H9 (cell line): Measurements from ENCODE around the gene GALNT15. TPM values are rescaled to one million over a fixed set of nuclear protein-coding genes. Genes with fewer than 3 reads are reported as not detected.
A peak's percentile ranks its signal among the peaks of the same experiment; 100 is the strongest.

Experiments
- DNase-seq: peaks from one replicate; pipeline ENCODE4 v3.0.0-alpha.2; 2017
- H2AFZ ChIP-seq: one replicate; pipeline ENCODE4 v1.6.1; 2013; ENCODE audit warnings: mild to moderate bottlenecking, low read length, control low read depth, moderate library complexity
- H2AK5ac ChIP-seq: 2 replicates; pipeline ENCODE4 v1.6.1; 2013; ENCODE audit warnings: low read length, control low read depth, mixed read lengths; ENCODE audit not compliant: insufficient read length
- H2BK120ac ChIP-seq: one replicate; pipeline ENCODE4 v1.6.1; 2013; ENCODE audit warnings: low read depth, mild to moderate bottlenecking, low read length, control low read depth, inconsistent platforms; ENCODE audit not compliant: poor library complexity, severe bottlenecking
- H2BK12ac ChIP-seq: 2 replicates; pipeline ENCODE4 v1.6.1; 2013; ENCODE audit warnings: low read length, control low read depth, mixed read lengths, low read depth; ENCODE audit not compliant: insufficient read length
- H2BK15ac ChIP-seq: 2 replicates; pipeline ENCODE4 v1.6.1; 2013; ENCODE audit warnings: low read depth, low read length, control low read depth
- H2BK20ac ChIP-seq: one replicate; pipeline ENCODE4 v1.6.1; 2013; ENCODE audit warnings: low read depth, mild to moderate bottlenecking, low read length, control low read depth, inconsistent platforms; ENCODE audit not compliant: poor library complexity, severe bottlenecking
- H2BK5ac ChIP-seq: 2 replicates; pipeline ENCODE4 v1.6.1; 2013; ENCODE audit warnings: low read length, control low read depth, mixed read lengths; ENCODE audit not compliant: insufficient read length
- H3K14ac ChIP-seq: 2 replicates; pipeline ENCODE4 v1.6.1; 2013; ENCODE audit warnings: low read length, control low read depth; ENCODE audit not compliant: insufficient read depth
- H3K18ac ChIP-seq: 2 replicates; pipeline ENCODE4 v1.6.1; 2013; ENCODE audit warnings: low read depth, mild to moderate bottlenecking, mixed read lengths, low read length, control low read depth; ENCODE audit not compliant: insufficient read length
- H3K23ac ChIP-seq: 2 replicates; pipeline ENCODE4 v1.6.1; 2013; ENCODE audit warnings: low read length, control low read depth, mixed read lengths, low read depth; ENCODE audit not compliant: insufficient read length
- H3K23me2 ChIP-seq: 2 replicates; pipeline ENCODE4 v1.6.1; 2013; ENCODE audit warnings: low read depth, mild to moderate bottlenecking, mixed read lengths, low read length, control low read depth; ENCODE audit not compliant: insufficient read length, poor library complexity, severe bottlenecking
- H3K27ac ChIP-seq: 2 replicates; pipeline ENCODE4 v1.5.1; 2013; ENCODE audit warnings: low read length, control low read depth, mixed read lengths, low read depth; ENCODE audit not compliant: insufficient read length
- H3K27me3 ChIP-seq: 2 replicates; pipeline ENCODE4 v1.6.1; 2013; ENCODE audit warnings: low read length, control low read depth, inconsistent platforms; ENCODE audit not compliant: insufficient read depth
- H3K4ac ChIP-seq: 2 replicates; pipeline ENCODE4 v1.6.1; 2013; ENCODE audit warnings: low read depth, mild to moderate bottlenecking, control low read depth, inconsistent platforms, low read length, moderate library complexity
- H3K4me1 ChIP-seq: 2 replicates; pipeline ENCODE4 v1.6.1; 2013; ENCODE audit warnings: low read length, control low read depth, inconsistent platforms; ENCODE audit not compliant: insufficient read depth
- H3K4me2 ChIP-seq: 2 replicates; pipeline ENCODE4 v1.6.1; 2013; ENCODE audit warnings: low read length, control low read depth, mixed read lengths; ENCODE audit not compliant: insufficient read length, insufficient read depth
- H3K56ac ChIP-seq: 2 replicates; pipeline ENCODE4 v1.6.1; 2013; ENCODE audit warnings: low read depth, mild to moderate bottlenecking, mixed read lengths, low read length, control low read depth; ENCODE audit not compliant: insufficient read length
- H3K79me1 ChIP-seq: 2 replicates; pipeline ENCODE4 v1.6.1; 2013; ENCODE audit warnings: low read depth, mild to moderate bottlenecking, moderate library complexity, low read length, control low read depth, inconsistent platforms; ENCODE audit not compliant: insufficient read depth, poor library complexity, severe bottlenecking
- H3K79me2 ChIP-seq: 2 replicates; pipeline ENCODE4 v1.6.1; 2013; ENCODE audit warnings: low read length, control low read depth, inconsistent platforms; ENCODE audit not compliant: insufficient read depth
- H3K9ac ChIP-seq: 2 replicates; pipeline ENCODE4 v1.6.1; 2013; ENCODE audit warnings: low read length, control low read depth, mixed read lengths; ENCODE audit not compliant: insufficient read length; ENCODE audit errors: extremely low read depth
- H3K9me3 ChIP-seq: one replicate; pipeline ENCODE4 v1.6.1; 2013; ENCODE audit warnings: low read depth, low read length, inconsistent platforms; ENCODE audit not compliant: control insufficient read depth
- H3T11ph ChIP-seq: one replicate; pipeline ENCODE4 v1.6.1; 2013; ENCODE audit warnings: mild to moderate bottlenecking, low read length, control low read depth, inconsistent platforms
- H4K20me1 ChIP-seq: one replicate; pipeline ENCODE4 v1.6.1; 2013; ENCODE audit not compliant: control insufficient read depth, insufficient read length, insufficient read depth
- H4K5ac ChIP-seq: 2 replicates; pipeline ENCODE4 v1.6.1; 2013; ENCODE audit warnings: low read depth, mild to moderate bottlenecking, mixed read lengths, low read length, control low read depth; ENCODE audit not compliant: insufficient read length
- H4K8ac ChIP-seq: replicated peaks from 2 replicates; pipeline ENCODE4 v1.6.1; 2013; ENCODE audit warnings: low read length, control low read depth, mixed read lengths, low read depth; ENCODE audit not compliant: insufficient read length
- H4K91ac ChIP-seq: 2 replicates; pipeline ENCODE4 v1.6.1; 2013; ENCODE audit warnings: low read depth, mild to moderate bottlenecking, moderate library complexity, mixed read lengths, low read length, control low read depth; ENCODE audit not compliant: insufficient read length
- H3K27ac Mint-ChIP-seq, 3 experiments: 2 replicates in 2 of 3; 3 replicates in 1 of 3; pipeline ENCODE4 v1.8.0; 2020 to 2021; ENCODE audit warnings: mixed read lengths in 3 of 3, mild to moderate bottlenecking in 1 of 3, moderate library complexity in 1 of 3
- H3K27me3 Mint-ChIP-seq: 2 replicates; pipeline ENCODE4 v1.8.0; 2021; ENCODE audit warnings: low read depth, mild to moderate bottlenecking, moderate library complexity, mixed read lengths
- H3K36me3 Mint-ChIP-seq, 3 experiments: 2 replicates in 2 of 3; 3 replicates in 1 of 3; pipeline ENCODE4 v1.8.0; 2020 to 2021; ENCODE audit warnings: low read depth in 3 of 3, mixed read lengths in 3 of 3; ENCODE audit not compliant: insufficient read depth in 1 of 3
- H3K4me1 Mint-ChIP-seq, 2 experiments: 2 replicates each; pipeline ENCODE4 v1.8.0; 2020; ENCODE audit warnings: mixed read lengths in 2 of 2
- H3K4me3 Mint-ChIP-seq, 2 experiments: 2 replicates in 1 of 2; 3 replicates in 1 of 2; pipeline ENCODE4 v1.8.0; 2020 to 2021; ENCODE audit warnings: mild to moderate bottlenecking in 2 of 2, mixed read lengths in 2 of 2, moderate library complexity in 1 of 2
- H3K9me3 Mint-ChIP-seq, 2 experiments: 2 replicates in 1 of 2; 3 replicates in 1 of 2; pipeline ENCODE4 v1.8.0; 2020; ENCODE audit warnings: mild to moderate bottlenecking in 2 of 2, mixed read lengths in 2 of 2, moderate library complexity in 1 of 2
- WGBS: extraction: QIAGEN DNeasy Blood & Tissue Kit; methylation state at CpG from one replicate; pipeline ENCODE4 v1.1.7; 2013; ENCODE audit warnings: missing lambda C conversion rate, low lambda C conversion rate, mixed read lengths; ENCODE audit not compliant: insufficient read length; ENCODE audit errors: extremely low coverage; 5-methylcytosine and 5-hydroxymethylcytosine counted together
- total RNA-seq: library from RNA; stranded (reverse); gene quantifications from 2 replicates; pipeline ENCODE4 v1.2.1, GENCODE V29; 2021
- TF ChIP-seq, protein P1 (sequence below): fragments of 200-600 bp; sonication (generic); conservative IDR thresholded peaks from 3 replicates; pipeline ENCODE4 v1.8.0; 2021; ENCODE audit warnings: antibody characterized with exemption, mild to moderate bottlenecking

Gene GALNT15
- total RNA-seq, 1 experiment from 2014 or later, result 0.04 TPM

GRCh38 chr3:16171825-16172224, 2.7 kb upstream of the GALNT15 start:
- no CpG with 5 or more reads among the region's 1 CpG for WGBS
- H3K27ac ChIP-seq, result no peak overlapping the region
- no peak overlapping the region for H4K5ac ChIP-seq
- no peaks in the 10 kb centered on the region for H3K27me3 ChIP-seq
- no peak overlapping the region for H2BK120ac ChIP-seq
- no peak overlapping the region for H4K8ac ChIP-seq
- no peaks in the 10 kb centered on the region for H3K23me2 ChIP-seq
- H3K4me1 ChIP-seq, result no peaks in the 10 kb centered on the region
- H2BK20ac ChIP-seq, result no peak overlapping the region
- H3K23ac ChIP-seq, result no peak overlapping the region
- H3K18ac ChIP-seq, result no peak overlapping the region
- peak; percentile 8 for DNase-seq
- H3K9me3 Mint-ChIP-seq, result peaks cover 4 to 8% of the 10 kb centered on the region in 2 experiments; a peak in 4 of 5 replicates
- no peak overlapping the region for H3K14ac ChIP-seq
- no peak overlapping the region for H3K27ac Mint-ChIP-seq
- peaks cover 20% of the 10 kb centered on the region for H3K27me3 Mint-ChIP-seq
- H2AK5ac ChIP-seq, result no peak overlapping the region
- H3K4me1 Mint-ChIP-seq, result peaks cover 0 to 4% of the 10 kb centered on the region in 2 experiments; a peak in 1 of 4 replicates
- H4K91ac ChIP-seq, result no peak overlapping the region
- H3K9ac ChIP-seq, result no peak overlapping the region
- no peak overlapping the region for H3K4me3 Mint-ChIP-seq
- H3K36me3 Mint-ChIP-seq, result no peaks in the 10 kb centered on the region; a peak in 1 of 7 replicates
- H2AFZ ChIP-seq, result no peak overlapping the region
- H2BK12ac ChIP-seq, result no peak overlapping the region
- TF ChIP-seq, protein P1, sequence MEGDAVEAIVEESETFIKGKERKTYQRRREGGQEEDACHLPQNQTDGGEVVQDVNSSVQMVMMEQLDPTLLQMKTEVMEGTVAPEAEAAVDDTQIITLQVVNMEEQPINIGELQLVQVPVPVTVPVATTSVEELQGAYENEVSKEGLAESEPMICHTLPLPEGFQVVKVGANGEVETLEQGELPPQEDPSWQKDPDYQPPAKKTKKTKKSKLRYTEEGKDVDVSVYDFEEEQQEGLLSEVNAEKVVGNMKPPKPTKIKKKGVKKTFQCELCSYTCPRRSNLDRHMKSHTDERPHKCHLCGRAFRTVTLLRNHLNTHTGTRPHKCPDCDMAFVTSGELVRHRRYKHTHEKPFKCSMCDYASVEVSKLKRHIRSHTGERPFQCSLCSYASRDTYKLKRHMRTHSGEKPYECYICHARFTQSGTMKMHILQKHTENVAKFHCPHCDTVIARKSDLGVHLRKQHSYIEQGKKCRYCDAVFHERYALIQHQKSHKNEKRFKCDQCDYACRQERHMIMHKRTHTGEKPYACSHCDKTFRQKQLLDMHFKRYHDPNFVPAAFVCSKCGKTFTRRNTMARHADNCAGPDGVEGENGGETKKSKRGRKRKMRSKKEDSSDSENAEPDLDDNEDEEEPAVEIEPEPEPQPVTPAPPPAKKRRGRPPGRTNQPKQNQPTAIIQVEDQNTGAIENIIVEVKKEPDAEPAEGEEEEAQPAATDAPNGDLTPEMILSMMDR, result no peak
- H3K4me2 ChIP-seq, result no peak overlapping the region
- no peaks in the 10 kb centered on the region for H4K20me1 ChIP-seq
- H3T11ph ChIP-seq, result no peak overlapping the region
- H3K79me1 ChIP-seq, result no peaks in the 10 kb centered on the region
- H3K56ac ChIP-seq, result no peak overlapping the region
- no peak overlapping the region for H2BK5ac ChIP-seq
- no peaks in the 10 kb centered on the region for H3K79me2 ChIP-seq
- no peaks in the 10 kb centered on the region for H3K9me3 ChIP-seq
- no peak overlapping the region for H3K4ac ChIP-seq
- H2BK15ac ChIP-seq, result no peak overlapping the region
